GM21390 (cell line): ENCODE results near the gene ACD.

Source experiments
- ATAC-seq: cut with Tn5 transposase; IDR thresholded peaks from one replicate; pipeline ENCODE4 v1.9.1; 2021; ENCODE audit not compliant: unreplicated experiment

Gene ACD

DNA sequence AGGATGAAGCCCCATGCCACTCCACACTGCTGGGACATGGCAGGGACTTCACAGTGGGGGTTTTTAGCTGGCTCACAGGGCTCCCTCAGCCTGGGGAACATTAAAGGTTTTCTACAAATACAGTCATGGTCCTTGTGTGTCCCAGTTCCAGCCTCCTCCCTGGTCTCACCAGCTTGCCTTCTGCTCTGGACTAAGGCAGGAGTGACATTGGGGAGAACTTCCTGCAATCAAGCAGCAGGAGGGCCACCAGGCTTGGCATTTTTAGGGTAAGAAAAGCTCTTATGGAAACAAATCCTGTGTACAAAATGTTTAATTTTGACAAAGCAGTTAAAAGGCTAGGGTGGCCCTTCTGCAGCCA is 2.6 kb upstream of the ACD start:
- no peak for ATAC-seq

DNA sequence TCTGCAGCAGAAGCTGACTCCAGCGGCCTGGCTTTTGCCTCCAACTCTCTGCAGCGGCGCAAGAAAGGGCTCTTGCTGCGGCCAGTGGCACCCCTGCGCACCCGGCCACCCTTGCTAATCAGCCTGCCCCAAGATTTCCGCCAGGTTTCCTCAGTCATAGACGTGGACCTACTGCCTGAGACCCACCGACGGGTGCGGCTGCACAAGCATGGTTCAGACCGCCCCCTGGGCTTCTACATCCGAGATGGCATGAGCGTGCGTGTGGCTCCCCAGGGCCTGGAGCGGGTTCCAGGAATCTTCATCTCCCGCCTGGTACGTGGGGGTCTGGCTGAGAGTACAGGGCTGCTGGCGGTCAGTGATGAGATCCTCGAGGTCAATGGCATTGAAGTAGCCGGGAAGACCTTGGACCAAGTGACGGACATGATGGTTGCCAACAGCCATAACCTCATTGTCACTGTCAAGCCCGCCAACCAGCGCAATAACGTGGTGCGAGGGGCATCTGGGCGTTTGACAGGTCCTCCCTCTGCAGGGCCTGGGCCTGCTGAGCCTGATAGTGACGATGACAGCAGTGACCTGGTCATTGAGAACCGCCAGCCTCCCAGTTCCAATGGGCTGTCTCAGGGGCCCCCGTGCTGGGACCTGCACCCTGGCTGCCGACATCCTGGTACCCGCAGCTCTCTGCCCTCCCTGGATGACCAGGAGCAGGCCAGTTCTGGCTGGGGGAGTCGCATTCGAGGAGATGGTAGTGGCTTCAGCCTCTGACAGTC is 2.0 kb upstream of the ACD start:
- ATAC-seq: no peak

DNA sequence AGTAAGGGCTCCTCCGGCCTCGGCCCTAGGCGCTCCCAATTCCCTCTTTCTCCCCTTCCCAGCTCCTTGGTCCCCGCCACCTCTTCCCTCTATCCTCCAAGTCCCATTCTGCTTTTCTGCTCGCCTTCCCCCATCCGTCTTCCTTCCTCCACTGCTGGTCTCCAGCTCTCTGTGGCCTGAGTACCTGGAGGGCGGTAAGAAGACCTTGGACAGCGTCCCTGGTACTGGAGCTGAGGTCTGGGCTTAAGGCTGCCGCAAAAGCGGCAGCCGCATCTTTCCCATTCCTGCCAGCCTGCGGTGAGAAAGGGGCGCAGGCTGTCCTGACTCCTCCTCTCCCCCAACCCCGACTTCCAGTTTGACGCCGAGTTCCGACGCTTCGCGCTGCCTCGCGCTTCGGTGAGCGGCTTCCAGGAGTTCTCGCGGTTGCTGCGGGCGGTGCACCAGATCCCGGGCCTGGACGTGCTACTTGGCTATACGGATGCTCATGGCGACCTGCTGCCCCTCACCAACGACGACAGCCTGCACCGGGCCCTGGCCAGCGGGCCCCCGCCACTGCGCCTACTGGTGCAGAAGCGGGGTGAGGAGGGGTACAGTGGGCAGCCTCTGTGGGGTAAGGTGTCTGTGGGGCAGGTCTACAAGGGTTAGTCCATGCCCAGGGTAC is 1.2 kb upstream of the ACD start:
- no peak for ATAC-seq

DNA sequence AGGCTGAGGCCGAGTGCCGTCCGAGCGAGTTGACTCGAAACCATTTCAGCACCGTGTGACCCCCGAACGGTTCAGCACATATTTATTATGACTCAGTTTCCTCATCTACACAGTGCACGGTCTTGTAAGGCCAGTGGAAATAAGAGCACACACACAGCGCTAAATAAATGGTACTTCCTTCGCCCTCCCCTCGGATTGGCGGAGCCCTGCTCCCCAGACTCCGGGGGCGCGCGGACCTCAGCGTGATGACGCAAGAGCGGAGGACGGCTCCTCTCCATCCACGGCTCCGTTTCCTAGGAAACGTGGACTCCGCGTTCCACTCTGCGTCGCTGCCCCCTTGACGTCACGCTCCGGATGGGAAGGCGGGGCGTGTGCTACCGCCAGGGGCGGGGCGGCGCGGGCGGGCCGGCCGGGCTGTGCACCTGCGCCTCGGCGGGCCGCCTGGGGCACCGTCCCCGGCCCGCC is 536 bp upstream of the ACD start, which contains the start of gene PARD6A:
Gene PARD6A, plus strand, starts transcription at position 397 of the 465 bp plus-strand sequence. CDS start 79 bp downstream, outside the sequence.
- ATAC-seq: peak; percentile 66

DNA sequence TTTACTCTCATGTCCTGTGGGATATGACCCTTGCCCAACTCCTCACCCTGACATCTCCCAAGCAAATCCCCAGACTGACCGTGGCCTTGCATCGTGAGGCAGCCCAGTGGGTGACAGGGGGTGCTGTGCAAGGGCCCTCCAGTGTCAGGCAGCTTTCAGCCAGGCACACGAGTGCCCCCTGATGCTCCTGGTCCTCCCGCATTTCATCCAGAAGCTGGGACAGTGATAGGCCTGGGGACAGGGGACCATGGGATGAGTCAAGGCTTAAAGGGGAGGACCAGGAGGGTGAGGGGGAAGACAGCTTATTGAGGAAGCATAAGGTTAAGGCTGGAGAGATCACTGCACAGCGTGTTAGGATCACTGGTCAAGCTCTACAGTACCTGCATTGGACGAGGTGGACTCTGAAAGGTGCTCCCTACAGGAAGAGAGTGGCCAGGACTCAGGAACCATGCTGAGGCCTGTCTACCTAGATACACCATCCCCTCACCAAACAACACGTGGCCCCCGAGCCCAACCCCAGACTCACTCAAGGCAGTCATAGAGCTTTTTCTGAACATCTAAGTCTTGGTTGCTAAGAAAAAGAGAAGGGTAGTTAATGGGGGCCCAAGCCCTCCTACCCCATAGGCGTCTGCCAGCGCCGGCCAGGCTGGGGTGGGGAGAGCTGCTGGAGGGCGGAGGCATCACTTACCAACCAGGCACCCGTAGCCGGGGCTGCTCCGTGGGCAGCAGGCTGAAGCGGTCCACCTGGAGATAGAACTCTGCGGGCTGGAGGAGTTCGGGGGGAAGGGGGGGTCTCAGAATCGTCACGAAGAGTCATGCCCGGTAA is 998 bp downstream of the ACD start:
- ATAC-seq: no peak

DNA sequence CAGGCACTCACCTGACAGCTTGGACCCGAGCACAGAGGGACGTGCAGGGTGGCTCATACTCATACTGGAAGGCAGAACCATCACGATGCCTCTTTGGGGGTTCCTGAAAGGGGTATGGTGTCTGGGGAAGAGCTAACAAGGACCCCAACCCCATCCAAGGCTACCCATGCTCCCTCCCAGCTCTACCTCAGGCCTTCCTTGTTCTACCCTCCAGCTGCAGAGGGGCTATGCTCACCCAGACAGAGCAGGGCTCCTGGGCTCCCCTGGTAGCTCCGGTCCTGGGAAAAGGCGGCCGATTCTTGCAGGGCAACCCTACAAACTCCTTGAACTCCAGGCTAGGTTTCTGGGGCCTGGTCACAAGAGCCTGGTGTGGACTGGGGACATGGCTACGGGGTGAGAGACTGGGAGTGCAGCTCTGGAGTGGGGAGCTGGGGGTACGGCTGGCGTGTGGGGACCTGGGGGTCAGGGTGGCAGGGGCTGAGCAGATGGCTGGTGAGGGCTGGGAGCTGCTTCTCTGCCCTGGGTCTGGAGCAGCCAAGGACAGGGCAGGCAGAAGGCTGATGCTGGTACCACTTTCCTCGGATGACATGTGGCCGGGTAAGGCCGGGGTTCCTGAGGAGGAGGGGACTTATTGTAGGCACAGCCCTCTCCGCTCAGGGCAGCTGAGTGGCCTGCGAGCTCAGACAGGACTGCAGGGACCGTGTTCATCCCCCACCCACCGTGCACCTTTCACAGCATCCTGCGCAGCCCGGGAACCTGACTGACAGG is 2.1 kb downstream of the ACD start:
- ATAC-seq: no peak

DNA sequence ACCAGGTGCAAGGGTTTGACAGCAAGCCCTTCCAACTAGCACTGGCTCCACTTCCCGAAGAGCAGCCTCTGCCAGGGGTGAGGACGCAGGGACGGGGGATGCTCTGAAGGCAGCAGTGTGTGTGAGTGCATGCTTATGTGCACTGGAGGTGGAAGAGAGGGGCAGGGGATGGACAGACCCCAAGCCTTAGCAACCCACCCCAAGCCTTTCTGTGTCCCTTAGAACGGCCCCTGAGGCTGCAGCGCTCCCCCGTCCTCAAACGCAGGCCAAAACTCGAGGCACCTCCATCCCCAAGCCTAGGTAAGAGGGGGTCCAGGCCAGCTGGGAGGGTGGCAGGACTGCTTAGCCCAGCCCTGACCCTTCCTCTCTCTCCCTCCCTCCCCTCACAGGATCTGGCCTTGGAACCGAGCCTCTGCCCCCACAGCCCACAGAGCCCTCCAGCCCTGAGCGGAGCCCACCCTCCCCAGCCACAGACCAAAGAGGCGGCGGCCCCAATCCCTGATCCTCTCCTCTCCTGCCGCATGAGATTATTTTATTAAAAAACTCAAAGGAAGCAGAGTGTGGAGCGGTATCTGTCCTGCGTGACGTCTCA is 2.9 kb downstream of the ACD start:
- no peak for ATAC-seq

DNA sequence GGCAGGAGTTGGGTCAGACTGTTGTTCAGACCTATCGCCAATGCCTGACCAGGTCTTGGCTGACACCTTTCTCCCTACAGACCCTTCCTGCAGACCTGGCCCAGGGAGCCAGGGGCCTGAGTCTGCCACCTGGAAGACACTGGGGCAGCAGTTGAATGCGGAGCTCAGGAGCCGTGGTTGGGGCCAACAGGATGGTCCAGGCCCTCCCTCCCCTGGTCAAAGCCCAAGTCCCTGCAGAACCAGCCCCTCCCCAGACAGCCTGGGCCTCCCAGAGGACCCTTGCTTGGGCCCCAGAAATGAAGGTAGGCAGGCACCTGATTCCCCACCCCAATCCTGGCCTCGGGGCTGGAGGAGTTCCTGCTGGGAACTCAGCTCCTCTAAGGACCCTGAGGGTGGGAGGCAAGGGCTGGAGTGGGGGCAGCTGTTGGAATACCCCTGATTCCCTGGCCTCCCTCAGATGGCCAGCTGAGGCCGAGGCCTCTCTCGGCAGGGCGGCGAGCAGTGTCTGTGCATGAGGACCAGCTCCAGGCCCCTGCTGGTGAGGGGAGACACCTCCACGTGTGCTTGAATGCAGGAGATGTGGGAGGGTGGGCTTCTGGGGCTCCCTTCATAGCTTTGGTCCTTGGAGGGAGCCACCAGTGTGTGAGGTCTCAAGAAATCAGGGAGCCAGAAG is 3.6 kb downstream of the ACD start:
- no peak for ATAC-seq

DNA sequence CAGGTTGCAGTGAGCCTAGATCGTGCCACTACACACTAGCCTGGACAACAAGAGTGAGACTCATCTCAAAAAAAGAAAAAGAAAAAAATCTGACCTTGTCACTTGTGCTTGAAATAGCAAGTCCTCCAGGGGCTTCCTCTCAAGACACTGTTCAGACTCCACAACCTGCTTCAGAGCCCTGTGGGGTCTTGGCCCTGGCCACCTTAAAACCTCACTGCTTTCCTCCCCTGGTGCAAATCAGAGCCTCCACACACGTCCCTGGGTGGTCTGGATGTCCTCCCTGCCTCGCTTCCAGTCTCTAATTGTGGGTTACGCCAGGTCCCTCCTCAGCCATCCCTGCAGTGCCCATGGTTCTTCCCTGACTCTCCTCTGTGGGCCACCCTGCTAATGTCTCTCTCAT is 4.7 kb downstream of the ACD start:
- ATAC-seq: no peak

DNA sequence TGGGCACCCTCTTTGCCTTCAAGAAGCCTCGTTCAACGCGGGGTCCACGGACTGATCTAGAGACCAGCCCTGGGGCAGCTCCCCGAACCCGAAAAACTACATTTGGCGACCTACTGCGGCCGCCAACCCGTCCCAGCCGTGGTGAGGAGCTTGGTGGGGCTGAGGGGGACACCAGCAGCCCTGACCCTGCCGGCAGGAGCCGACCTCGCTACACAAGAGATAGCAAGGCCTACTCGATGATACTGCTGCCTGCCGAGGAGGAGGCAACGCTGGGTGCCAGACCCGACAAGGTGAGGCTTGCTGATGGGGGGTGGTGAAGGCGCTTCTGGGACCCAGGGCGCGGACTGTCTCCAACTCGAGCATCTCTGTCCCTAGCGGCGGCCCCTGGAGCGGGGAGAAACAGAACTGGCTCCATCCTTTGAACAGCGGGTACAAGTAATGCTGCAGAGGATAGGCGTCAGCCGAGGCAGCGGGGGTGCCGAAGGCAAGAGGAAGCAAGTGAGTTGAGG is 5.6 kb downstream of the ACD start:
- ATAC-seq: no peak

DNA sequence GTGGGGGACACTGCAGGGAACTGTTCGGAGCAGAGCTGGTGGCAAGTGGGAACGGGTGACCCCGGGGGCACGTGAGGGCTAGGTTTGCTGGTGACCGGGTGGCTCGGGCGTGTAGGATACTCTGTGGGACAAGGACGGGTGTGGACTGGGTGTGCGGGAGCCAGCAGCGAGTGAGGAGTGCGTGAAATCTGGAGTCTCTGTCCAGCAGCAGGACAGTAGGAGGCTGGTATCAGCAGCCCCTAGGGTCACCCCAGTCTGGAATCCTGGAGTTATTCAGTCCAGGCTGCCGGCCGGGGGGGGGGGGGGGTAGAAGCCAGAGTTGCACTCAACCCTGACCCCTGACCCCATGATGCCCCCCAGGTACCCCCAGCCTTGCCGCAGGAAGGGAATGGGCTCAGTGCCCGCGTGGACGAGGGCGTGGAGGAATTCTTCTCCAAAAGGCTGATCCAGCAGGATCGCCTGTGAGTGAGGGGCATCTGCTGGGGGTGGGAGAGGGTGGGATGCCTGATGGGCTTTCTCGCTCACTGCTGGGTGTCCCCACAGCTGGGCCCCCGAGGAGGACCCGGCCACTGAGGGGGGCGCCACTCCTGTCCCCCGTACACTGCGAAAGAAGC is 6.2 kb downstream of the ACD start:
- no peak for ATAC-seq

DNA sequence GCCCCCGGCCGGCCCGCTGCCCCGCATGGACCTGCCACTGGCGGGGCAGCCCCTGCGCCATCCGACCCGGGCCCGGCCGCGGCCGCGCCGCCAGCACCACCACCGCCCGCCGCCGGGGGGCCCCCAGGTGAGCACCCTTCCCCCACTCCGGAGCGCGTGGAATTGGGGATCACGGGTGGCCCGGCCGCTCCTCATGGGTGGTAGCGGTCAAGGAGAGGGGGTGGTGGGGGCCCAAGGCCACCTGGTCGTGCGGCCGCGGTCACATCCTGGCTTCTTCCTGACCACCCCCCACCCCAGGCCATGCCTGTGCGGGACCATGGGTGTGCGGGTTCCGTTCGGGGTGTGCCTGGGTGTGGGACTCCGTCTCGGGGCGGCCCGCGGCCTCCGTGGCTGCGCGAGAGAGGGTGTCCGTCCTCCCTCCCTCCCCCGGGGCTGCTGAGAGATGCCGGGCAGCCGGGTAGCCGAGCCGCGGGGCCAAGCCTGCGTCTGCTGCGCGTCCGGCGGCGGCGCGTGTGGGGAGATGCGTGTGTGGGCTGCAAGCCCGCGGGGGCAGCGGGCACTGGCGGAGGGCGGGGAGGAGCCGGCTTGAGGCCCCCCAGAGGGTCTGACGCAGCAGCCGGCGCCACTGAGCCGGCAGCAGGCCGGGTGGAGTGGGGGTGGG is 6.8 kb downstream of the ACD start:
- no peak for ATAC-seq

DNA sequence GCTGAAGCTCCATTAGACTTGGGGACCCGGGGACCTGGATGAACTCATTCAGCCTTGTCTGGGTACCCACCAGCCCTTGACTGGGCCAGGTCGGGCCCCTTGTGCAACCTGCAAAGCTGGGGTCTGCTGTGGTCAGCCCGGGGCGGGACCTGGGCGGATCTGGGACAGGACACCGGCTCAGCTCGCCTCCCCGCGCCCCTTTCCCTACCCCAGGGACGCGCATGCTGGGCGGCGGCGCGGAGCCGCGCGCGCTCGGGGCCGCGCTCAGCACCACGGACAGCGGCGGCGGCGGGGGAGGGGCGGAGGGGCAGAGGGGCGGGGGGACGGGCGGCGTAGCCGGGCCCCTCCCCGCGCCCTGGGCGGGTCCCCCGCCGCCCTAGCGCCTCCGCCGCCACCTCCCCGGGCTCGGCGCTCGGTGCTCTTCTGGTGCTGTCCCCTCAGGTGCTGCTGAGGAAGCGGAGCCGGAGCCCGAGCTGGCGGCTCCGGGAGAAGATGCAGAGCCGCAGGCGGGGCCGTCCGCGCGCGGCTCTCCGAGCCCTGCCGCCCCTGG is 7.4 kb downstream of the ACD start:
- ATAC-seq: no peak

DNA sequence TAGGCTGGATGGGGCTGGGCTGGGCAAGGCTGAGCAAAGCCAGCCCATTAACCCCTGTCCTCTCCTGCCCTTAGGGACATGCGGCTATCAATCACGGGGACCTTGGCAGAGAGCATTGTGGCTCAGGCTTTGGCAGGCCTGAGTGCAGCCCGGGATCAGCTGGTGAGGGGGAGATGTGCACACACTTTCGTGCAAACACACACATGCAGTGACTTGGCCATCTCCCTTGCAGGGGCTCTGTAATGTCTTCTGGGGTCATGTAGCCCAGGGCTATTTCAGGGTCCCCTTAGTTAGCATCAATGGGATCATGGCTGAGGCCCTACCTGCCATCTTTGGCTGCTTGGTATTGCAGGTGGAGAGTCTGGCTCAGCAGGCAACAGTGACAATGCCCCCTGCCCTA is 8.2 kb downstream of the ACD start:
- ATAC-seq: no peak

DNA sequence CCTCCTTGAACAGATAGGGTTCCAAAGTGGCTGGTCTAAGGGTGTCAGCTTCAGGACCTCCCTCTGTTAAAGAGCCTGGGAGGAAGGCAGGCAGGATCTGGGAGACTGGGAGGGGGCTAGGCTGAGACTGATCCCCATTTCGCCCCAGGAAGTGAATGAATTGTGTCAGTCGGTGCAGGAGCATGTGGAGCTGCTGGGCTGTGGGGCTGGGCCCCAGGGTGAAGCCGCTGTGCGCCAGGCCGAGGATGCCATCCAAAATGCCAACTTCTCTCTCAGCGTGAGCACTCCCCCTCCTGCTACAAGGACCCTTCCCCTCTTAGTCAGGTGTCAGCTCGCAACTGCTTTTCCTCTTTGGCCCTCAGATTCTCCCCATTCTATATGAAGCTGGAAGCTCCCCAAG is 9.0 kb downstream of the ACD start:
- no peak for ATAC-seq

DNA sequence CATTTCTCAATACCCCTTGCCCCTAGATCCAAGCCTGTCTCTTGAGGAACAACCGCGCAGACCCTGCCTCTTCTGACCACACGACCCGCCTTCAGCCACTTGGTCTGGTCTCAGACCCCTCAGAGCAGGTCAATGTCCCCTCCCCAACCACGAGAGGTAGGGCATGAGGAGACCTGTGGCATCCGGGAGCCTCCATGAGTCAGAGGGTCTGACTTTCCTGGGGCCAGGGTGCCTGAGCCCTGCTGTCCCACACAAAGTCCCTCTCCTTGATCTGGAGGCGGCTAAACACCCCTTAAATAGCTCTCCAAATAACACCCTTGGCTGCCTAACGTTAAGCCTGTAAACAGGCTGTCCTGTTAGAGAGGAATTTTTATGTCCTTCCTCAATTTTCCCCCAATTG is 10.0 kb downstream of the ACD start:
- ATAC-seq: no peak

DNA sequence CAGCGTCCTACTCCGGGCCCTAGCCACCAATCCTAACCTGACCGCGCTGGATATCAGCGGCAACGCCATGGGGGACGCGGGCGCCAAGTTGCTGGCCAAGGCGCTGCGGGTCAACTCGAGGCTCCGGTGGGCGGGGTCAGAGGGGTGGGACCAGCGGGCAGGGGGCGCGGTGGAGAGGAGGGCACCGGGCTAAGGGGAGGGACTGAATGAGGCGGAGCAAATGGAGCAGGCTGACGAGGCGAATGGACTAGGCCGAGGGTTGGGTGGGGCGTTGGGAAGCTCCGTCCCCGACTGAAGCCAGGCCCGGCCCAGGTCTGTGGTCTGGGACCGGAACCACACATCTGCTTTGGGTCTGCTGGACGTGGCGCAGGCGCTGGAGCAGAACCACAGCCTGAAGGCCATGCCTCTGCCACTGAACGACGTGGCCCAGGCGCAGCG is 10.5 kb downstream of the ACD start:
- ATAC-seq: no peak

DNA sequence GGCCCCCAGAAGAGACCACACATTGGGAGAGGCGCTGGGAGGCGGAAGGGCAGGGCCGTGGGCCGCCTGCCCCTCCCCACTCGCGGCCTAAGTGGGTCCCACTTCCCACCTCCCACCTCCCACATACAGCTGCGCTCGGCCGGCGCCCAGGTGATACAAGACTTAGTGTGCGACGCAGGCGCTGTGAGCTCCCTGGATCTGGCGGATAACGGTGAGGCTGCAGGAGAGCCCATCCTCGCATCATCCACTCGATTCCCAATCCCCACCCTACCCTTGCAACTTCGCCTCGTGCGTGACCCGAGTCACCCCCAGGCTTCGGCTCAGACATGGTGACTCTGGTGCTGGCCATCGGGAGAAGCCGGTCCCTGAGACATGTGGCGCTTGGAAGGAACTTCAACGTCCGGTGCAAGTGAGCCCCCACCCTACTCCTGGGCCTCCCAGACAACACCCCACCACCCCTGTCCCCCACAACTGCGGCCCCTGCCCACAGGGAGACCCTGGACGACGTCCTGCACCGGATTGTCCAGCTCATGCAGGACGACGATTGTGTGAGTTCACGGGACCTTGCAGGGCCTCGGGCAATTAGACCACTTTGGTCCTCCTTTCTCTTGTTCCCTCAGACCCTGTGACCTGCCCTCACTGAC is 11.2 kb downstream of the ACD start:
- no peak for ATAC-seq
